ENCODE results near the gene CYB5R2.

GRCh38 chr11:7621554-7621953 lies 51.7 kb downstream of the CYB5R2 start:
- TF ChIP-seq CTCF (IDR thresholded peaks at IDR 0.05; ENCODE audit: low read depth, low read length) (no peak), EZH2phosphoT487 (IDR thresholded peaks at IDR 0.05; ENCODE audit: low read depth) (no peak)
